Activated B cell treated with CpG ODN at 0.5 μM for 24 hours (primary cell): Measurements from ENCODE around the gene DUSP8. TPM values are rescaled to one million over a fixed set of nuclear protein-coding genes. Genes with fewer than 3 reads are reported as not detected.

Source experiments
- ATAC-seq: fragments of 200-7000 bp; cut with Tn5 transposase; one replicate; pipeline ENCODE4 v1.10.0; 2021; ENCODE audit warnings: low read depth, mild to moderate bottlenecking, moderate library complexity
- CTCF ChIA-PET: fragments of 350-600 bp; sonication (Branson Sonifier 250); formaldehyde crosslinking; loops from one replicate; lab custom pipeline; 2021; ENCODE audit warnings: antibody characterized with exemption; lab: Charles Lee
- POLR2A ChIA-PET: fragments of 350-600 bp; sonication (Branson Sonifier 250); formaldehyde crosslinking; loops from one replicate; lab custom pipeline; 2021; ENCODE audit warnings: antibody characterized with exemption; lab: Charles Lee
- DNase-seq: peaks from one replicate; pipeline ENCODE4 v3.0.0; 2022
- H3K27ac Mint-ChIP-seq: one replicate; pipeline ENCODE4 v1.8.0; 2020; ENCODE audit warnings: mixed read lengths
- H3K27me3 Mint-ChIP-seq: one replicate; pipeline ENCODE4 v1.8.0; 2021; ENCODE audit warnings: mixed read lengths
- H3K36me3 Mint-ChIP-seq: one replicate; pipeline ENCODE4 v1.8.0; 2021; ENCODE audit warnings: low read depth, mixed read lengths
- H3K4me1 Mint-ChIP-seq: one replicate; pipeline ENCODE4 v1.8.0; 2021; ENCODE audit warnings: mixed read lengths
- H3K4me3 Mint-ChIP-seq: one replicate; pipeline ENCODE4 v1.8.0; 2020; ENCODE audit warnings: mild to moderate bottlenecking, mixed read lengths
- H3K9me3 Mint-ChIP-seq: one replicate; pipeline ENCODE4 v1.8.0; 2020; ENCODE audit warnings: mixed read lengths
- intact Hi-C: fragments of 100-400 bp; cut with micrococcal nuclease; formaldehyde crosslinking; loops from one replicate; pipeline ENCODE4 v1.15.1; 2024
- total RNA-seq: library from RNA; stranded (reverse); gene quantifications from 2 replicates; pipeline ENCODE4 v1.2.3, GENCODE V29; 2022
- TF ChIP-seq, protein P1 (sequence below): fragments of 200-600 bp; IDR thresholded peaks from one replicate; pipeline ENCODE4 v1.8.0; 2022; ENCODE audit warnings: antibody characterized with exemption, mild to moderate bottlenecking

Gene DUSP8
- total RNA-seq, 1 donor from 2014 or later = 1.3 TPM

DNA sequence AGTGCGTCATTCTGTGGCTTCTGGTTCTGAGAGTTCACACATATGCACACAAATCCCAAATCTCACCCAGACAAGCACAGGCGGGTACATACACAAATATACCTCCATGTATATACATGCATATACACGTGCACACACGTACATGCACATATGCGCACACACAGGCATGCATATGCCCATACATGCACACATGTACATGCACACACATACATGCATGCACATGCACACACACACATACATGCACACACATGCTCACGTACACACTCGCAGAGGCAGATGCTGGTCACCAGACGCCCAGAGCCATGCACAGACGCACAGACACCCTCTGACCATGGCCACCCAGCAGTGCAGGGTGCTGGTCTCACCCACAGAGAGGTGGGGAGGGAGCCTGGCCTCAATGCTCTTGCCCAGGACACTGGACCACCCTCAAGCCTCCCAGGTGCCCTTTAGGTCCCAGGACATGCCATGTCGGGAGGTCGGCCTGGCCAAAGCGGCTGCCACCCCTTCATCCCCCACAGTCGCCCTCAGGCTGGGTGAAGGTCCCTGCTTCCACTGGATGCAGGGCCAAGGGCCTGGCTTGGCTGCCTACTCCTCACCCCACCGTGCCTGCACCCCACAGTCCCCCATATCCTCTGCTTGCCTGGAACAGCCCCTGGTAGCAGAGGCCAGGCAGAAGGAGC, 9.5 kb downstream of the DUSP8 start:
- Mint-ChIP-seq H3K4me3 (no peak overlapping the region), H3K36me3 (peaks cover 1% of the 10 kb centered on the region), H3K27ac (no peak overlapping the region), H3K9me3 (no peaks in the 10 kb centered on the region), H3K27me3 (peaks cover 11% of the 10 kb centered on the region), H3K4me1 (no peaks in the 10 kb centered on the region)
- TF ChIP-seq, protein P1, sequence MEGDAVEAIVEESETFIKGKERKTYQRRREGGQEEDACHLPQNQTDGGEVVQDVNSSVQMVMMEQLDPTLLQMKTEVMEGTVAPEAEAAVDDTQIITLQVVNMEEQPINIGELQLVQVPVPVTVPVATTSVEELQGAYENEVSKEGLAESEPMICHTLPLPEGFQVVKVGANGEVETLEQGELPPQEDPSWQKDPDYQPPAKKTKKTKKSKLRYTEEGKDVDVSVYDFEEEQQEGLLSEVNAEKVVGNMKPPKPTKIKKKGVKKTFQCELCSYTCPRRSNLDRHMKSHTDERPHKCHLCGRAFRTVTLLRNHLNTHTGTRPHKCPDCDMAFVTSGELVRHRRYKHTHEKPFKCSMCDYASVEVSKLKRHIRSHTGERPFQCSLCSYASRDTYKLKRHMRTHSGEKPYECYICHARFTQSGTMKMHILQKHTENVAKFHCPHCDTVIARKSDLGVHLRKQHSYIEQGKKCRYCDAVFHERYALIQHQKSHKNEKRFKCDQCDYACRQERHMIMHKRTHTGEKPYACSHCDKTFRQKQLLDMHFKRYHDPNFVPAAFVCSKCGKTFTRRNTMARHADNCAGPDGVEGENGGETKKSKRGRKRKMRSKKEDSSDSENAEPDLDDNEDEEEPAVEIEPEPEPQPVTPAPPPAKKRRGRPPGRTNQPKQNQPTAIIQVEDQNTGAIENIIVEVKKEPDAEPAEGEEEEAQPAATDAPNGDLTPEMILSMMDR = no peak
- ATAC-seq (no peak), DNase-seq (no peak)
- intact Hi-C loops = no loop called here
- ChIA-PET CTCF (no interaction called here), POLR2A (no interaction called here)

DNA sequence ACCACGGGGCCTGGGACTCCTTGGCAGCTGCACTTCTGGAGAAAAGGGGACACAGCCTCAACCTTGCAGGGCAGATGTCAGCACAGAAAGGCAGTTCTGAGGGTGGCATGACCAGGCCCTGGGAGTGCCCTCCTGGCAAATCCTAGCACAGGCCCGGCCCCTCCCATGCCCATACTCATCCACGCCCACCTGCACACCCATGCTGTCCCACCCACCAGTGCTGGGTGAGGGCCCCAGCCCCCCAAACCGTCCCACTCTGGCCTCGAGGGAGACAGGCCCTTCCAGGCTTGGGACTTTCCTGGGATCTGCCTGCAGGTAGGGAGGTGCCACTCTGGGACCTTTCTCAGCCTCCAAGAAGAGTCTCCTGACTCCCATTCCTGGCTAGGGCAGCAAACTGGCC, 10.1 kb downstream of the DUSP8 start:
- peaks cover 11% of the 10 kb centered on the region for H3K27me3 Mint-ChIP-seq
- H3K9me3 Mint-ChIP-seq = no peaks in the 10 kb centered on the region
- TF ChIP-seq, protein P1 = no peak
- intact Hi-C loops = no loop called here
- H3K4me3 Mint-ChIP-seq = no peak overlapping the region
- ChIA-PET CTCF (no interaction called here), POLR2A (no interaction called here)
- DNase-seq (no peak), ATAC-seq (no peak)
- no peaks in the 10 kb centered on the region for H3K4me1 Mint-ChIP-seq
- H3K36me3 Mint-ChIP-seq = peaks cover 2% of the 10 kb centered on the region
- H3K27ac Mint-ChIP-seq = no peak overlapping the region

DNA sequence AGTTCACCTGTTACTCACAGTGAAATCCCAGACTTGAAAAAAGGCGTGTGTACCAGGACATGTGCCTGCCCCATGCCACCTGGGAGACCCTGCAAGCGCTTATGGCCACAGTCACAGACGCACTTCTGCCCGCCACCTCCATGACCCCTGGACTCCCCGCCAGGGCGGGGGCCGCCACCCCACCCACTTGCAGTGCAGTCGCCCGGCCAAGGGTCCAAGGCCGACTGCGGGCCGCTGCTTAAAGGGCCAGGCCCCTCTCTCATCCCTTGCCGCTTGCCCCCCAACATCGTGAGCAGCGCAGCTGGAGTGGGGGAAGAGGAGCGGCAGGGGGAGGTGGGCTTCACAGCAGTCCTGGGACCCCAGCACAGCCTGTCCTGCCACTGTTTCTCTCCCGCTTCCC, 10.8 kb downstream of the DUSP8 start:
- ChIA-PET POLR2A (no interaction called here), CTCF (no interaction called here)
- Mint-ChIP-seq H3K4me3 (no peak overlapping the region), H3K9me3 (no peaks in the 10 kb centered on the region), H3K36me3 (peaks cover 2% of the 10 kb centered on the region), H3K4me1 (no peaks in the 10 kb centered on the region), H3K27ac (no peak overlapping the region), H3K27me3 (peaks cover 11% of the 10 kb centered on the region)
- intact Hi-C loops = no loop called here
- TF ChIP-seq, protein P1 = no peak
- DNase-seq (no peak), ATAC-seq (no peak)

DNA sequence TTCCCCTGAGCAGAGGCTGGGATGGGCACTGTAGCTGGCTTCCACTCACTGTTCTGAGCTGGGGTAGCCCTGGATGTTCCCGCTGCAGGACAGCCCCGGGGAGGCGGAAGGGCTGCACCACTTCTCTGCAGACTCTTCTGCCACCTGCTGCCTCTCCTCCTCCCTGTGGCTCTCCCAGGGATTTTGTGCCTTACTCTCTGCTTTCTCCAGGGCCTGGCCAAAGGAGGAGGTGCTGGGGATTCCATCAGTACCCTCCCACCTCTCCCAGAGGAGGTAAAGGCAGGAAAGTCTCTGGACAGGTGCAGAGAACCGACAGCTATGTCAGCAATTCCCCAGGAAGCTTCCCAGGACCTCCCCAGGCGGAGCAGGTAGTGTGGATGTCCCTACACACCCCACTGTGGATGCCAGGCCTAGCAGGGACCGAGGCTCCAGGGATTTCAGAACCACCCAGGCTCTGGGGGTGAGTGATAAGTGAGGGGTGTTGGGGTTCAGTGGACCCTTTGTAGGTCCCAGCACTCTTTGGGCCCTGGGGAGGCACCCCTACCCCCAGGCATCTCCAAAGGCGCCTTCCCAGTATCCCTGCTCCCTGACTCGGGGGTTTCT, 11.3 kb downstream of the DUSP8 start:
- Mint-ChIP-seq H3K9me3 (no peaks in the 10 kb centered on the region), H3K27ac (no peak overlapping the region), H3K4me1 (no peaks in the 10 kb centered on the region), H3K27me3 (peaks cover 12% of the 10 kb centered on the region), H3K36me3 (peaks cover 2% of the 10 kb centered on the region), H3K4me3 (no peak overlapping the region)
- no peak for DNase-seq
- ATAC-seq = no peak
- TF ChIP-seq, protein P1 = no peak
- ChIA-PET POLR2A (no interaction called here), CTCF (no interaction called here)
- intact Hi-C loops = no loop called here

DNA sequence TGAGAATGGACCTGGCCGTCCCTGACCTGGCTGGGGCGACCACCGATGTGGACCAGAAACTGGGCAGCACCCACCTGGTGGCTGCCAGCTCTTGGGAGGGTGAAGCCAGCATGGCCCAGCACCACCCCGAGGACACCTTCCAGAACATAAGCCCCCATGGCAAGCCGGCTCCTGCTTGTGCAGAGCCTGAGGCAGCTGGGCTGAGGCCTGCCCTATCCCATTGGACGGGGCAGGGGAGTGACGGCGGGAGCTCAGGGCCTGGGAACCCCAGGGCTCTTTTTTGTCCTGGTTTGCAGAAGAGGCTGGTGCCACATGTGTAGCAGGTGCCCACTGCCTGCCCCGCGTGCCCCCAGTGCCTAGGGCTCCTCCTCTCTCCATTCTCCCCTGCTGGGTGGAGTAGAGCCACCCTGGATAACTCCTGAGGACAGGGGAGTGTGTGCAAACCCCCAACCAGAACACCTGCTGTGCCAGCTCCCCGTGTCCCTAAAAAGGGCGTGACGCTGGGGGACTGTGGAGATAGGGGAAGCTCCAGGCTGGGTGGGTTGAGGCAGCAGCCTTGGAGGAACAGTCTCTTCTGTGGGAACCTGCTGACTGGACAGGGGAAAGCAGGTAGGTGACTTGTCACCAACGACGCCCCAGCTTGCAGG, 11.9 kb downstream of the DUSP8 start:
- ATAC-seq (no peak), DNase-seq (no peak)
- intact Hi-C loops = no loop called here
- H3K27ac Mint-ChIP-seq = no peak overlapping the region
- H3K4me3 Mint-ChIP-seq = no peak overlapping the region
- TF ChIP-seq, protein P1 = no peak
- ChIA-PET POLR2A (no interaction called here), CTCF (no interaction called here)
- peaks cover 2% of the 10 kb centered on the region for H3K36me3 Mint-ChIP-seq
- peaks cover 13% of the 10 kb centered on the region for H3K27me3 Mint-ChIP-seq
- no peaks in the 10 kb centered on the region for H3K4me1 Mint-ChIP-seq
- no peaks in the 10 kb centered on the region for H3K9me3 Mint-ChIP-seq
